Kidney capillary endothelial cell (primary cell): ENCODE data around the gene NCR3LG1.
"Not testable (repeated sequence)": the region's sequence is repeated elsewhere in the genome, so short reads cannot be mapped to it uniquely, and the experiment has no call there.

Source experiments
- DNase-seq: peaks from one replicate; pipeline ENCODE4 v3.0.0-alpha.2; 2018; ENCODE audit warnings: low spot score

Gene NCR3LG1

DNA sequence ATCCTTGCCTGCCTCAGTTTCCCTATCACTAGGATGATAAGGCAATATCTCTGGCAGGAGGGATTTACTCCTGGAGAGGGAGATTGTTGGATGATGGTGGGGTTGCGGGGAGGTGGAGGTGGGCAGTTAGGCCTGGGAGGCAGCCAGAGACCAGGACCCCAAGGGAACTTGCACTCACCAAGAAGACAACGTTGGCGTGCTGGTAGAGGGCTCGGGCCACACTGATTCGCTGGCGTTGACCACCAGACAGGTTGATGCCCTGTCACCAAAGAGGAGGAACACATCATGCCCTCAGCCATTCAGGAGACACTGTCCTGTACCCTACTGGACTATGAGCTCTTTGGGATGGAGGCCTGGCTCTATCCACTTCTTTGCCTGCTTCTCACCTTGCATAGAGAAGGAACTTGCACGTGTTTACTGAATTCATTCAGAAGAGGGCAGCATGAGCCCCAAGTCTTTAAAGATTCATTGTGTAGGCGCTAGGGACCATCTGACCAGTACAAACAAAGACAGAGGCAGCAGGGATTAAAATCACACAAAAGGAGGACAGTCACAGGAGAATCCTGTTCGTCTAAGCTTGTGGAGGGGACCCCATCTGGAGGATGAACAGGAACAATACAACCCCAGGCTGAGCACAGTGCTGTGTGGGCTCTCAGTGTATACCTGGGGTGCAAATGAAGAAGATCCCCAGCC, 61.0 kb downstream of the NCR3LG1 start:
- no peak for DNase-seq

DNA sequence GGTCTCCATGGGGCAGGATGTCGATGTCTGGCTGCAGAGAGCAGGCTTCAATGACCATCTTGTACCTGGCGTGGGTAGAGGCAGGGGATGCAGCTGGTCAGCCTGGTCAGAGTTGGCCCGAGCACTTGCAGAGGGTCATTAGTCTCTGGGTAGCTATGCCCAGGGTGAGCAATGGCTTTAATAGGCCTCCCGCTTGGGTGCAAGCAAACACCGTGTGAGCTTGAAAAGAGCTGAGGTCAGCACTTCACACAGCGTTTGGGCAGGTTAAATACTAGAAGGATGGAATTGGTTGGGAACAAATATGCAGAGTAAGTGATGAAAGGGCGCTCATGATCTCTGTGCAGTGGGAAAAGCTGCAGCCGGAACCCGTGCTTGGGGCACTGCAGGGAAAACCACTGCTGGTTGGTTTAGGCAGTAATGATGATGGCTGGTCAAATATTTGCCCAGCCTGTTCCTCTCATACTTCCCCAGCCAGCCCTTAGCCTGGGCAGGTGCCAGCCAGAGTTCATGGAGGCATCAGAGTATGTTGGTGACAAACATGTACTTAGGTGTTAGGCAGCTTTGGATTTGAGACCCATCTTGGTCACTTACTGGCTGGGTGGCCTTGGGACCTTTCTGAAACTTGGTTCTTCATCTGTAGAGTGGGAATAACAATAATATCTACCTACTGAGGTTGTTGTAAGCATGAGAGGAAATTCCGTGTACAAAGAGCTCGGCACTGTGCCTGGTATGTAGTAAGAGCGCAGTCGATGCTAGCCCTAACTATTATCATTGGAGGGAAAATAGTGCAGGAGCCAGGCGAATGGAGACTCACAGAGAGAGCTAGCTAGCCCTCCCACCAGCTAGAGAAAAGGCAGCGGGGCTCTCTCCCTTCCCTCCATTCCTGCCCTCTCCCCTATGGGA, 62.1 kb downstream of the NCR3LG1 start:
- no peak for DNase-seq

DNA sequence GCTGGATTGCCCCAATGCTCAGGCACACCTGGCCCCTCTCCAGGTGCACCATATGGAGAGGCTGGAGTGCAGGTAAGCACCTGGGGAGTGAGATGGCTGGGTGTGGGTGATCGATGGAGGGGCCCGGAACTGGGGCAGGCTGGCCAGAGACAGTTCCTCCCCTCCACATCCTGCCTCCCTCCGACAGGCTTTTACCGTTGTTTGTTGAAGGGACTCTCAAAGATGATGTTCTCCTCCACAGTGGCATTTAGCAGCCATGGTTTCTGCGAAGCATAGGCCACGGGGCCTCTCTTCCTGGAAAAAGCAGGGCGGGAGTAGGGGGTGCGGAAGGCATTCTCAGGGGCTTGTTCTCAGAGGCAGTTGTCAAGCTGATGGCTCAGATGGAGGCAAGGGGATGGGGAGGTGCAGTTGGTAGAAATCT, 62.7 kb downstream of the NCR3LG1 start:
- no peak for DNase-seq

DNA sequence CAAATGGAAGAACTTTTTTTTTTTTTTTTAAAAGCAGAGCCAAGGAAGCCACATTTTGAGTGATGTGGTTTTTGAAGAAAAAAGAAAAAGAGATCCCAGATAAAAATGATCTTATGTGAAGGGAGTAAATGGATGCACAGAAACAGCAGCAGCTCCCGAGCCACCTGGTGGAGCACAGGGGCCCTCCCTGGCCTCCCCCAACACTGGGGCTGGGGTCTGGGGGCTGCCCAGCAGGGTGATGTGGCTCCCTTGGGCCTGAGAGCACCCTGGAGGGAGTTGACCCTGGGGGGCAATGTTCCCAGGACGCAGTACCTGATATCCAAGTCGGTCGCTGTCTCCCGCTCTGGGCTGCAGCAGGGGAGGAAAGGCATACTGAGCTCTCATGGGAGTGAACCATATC, 63.4 kb downstream of the NCR3LG1 start:
- DNase-seq = no peak

DNA sequence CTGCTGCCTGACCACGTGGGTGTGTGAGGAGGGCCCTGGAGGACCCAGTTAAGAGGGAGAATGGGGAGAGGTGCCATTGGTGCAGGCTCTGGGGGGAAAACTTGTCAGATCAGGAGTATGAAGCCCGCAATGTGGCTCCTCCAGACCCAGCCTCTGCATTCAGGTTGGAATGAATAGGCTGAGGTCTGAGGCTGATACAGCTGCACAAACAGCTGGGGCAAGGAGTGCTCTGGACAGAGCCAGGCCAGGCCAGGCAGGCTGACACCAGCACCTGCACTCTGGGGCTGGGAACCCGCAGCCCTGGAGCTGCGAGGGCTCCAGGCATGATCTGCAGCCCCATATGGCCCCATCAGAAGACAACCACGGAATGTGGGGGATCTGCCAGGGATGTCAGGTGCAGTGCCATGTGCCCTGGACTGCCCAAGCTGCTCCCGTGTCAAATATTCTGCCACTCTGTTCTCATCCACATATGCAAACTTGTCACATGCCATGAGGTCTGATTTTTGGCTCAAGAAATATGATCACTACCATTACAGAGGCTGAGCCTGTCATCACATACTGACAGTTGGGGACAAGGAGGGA, 64.0 kb downstream of the NCR3LG1 start:
- DNase-seq = no peak

DNA sequence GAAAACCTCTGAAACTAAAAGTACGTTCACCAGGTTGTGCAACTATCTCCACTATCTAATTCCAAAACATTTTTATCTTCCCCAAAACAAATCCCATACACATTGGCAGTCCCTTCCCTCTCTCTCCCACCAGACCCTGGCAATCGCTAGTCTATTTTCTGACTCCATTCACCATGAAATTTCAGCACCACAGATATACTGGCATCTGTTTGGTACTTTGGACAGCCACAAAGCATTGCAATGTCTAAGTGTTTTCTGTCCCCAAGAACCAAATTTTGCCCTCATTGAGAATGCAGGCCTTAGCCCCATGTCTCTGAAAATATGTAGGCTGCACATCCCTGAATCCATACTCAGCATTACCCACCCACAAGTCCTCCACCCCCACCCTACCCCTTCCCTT, 64.9 kb downstream of the NCR3LG1 start:
- DNase-seq = no peak

DNA sequence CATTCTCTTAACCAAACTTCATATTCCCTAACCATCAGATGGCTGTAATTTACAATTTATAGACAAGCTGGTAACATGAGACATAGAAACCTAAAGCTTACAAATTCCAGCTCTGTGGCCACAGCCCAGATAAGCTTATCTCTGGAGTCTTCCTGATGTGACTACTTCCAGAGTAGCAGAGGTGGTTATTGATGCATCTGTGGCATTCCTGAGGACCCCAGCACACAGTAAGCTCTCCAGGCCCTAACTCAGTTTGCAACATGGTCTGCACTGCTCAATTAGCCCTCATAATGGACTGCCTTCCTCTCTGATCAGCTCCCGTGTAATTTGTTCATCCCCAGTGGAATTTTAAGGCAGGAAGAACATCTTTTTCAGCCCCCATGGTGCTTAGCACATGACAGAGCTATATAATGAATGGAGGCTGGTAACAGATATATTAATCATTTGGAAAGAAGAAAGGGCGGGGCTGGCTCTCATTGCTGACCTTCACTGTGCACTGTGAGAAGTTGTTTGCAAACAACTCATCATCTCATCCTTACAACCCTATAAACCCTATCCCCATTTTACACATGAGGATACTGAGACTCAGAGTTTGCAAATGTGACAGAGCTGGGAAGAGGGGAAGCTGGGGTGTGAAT, 67.0 kb downstream of the NCR3LG1 start:
- no peak for DNase-seq

DNA sequence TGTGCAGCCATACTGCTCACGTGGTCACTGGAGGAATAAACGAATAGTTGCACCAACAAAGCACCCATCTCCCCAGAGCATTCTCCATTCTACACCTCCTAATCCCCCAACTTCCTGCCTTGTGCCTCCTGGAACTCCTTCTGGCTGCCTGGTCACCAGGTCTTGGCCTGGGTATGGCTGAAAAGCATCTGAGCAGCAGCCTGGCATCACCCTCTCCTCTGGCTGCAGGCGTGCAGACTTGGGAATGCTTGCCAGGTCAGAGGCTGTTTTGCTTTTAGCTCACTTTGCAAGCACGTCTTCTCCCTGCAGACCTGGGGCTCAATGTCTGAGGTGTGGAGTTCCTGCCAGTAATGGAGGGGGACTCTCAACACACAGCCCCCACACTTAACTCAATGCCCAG, 70.2 kb downstream of the NCR3LG1 start:
- no peak for DNase-seq

DNA sequence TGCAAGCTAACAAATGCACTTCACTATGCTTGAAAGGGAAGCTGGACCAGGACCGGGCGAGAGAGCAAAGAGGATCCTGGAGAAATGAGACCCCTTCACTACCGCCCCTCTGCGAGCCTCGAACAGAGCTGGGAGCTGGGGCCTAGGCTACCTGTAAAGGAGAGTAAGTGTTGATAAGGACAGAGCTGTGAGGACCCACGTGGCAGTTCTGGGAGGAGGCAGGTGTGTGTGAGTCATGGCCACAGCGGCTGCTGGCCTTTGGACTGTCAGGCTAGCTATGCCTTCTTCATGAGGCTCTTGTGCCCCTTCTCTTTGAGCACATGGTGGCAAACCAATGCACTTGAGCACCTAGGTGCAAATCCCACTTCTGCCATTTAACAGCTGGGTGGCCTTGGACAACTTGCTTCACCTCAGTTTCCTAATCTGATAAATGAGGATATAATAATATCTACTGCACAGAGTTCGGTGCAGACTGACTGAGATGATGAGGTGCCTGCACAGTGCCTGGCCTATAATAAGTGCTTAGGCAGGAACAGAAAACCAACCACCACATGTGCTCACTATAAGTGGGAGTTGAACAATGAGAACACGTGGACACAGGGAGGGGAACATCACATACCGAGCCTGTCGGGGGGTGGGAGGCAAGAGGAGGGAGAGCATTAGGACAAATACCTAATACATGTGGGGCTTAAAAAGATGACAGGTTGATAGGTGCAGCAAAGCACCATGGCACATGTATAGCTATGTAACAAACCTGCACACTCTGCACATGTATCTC, 72.1 kb downstream of the NCR3LG1 start:
- DNase-seq = no peak

DNA sequence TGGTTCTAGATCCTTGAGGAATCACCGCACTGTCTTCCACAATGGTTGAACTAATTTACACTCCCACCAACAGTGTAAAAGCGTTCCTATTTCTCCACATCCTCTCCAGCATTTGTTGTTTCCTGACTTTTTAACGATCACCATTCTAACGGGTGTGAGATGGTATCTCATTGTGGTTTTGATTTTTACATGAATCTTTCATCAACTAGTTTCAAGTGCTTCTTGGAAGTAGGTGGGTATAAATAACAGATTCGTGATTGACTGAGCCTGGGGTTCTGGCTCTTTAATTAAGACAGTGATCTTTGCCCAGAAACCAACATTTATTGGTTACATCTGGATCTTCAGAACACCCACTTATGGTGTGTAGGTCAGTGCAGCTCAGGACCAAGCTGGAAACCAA, 74.6 kb downstream of the NCR3LG1 start:
- DNase-seq = not testable (repeated sequence)
